RWPE1 (cell line): ENCODE results near the gene DNAH14.

Experiments used
- CTCF ChIA-PET: fragments of 350-600 bp; sonication (Branson Sonifier 250); formaldehyde crosslinking; extraction: SDS; loops from one replicate; lab custom pipeline; 2021; lab: Yijun Ruan, JAX
- POLR2A ChIA-PET: fragments of 400-600 bp; formaldehyde crosslinking; extraction: SDS; loops from one replicate; lab custom pipeline; 2020; ENCODE audit warnings: antibody characterized with exemption; ENCODE audit not compliant: low non-redundant PET; lab: Yijun Ruan, JAX
- DNase-seq: peaks from one replicate; pipeline ENCODE4 v3.0.0; 2012; ENCODE audit warnings: low spot score
- H3K27ac ChIP-seq: fragments of 450-650 bp; 2 replicates; pipeline ENCODE4 v1.5.1; 2017
- TF ChIP-seq, protein P1 (sequence below): fragments of 450-650 bp; conservative IDR thresholded peaks from 2 replicates; pipeline ENCODE4 v1.5.1; 2017; ENCODE audit warnings: low read depth, mild to moderate bottlenecking

Gene DNAH14

DNA sequence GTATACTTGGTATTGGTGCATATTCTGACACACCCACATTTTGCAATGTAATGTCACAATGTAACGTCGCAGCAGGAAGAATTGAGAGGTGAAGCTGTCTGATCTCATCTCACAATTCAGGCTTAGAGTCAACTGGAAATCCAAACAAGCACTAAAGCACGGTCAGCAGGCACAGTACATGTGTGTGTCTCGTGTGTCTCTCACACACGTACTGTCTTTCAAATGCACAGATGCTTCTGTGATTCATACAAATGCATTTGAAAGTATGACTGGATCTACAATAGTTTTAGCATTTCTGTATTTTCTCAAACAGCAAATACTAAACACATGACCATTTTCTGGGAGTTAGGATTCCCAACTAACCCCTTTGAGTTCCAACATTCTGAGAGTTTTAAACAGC is 471.5 kb downstream of the DNAH14 start:
- POLR2A ChIA-PET = no interaction called here

DNA sequence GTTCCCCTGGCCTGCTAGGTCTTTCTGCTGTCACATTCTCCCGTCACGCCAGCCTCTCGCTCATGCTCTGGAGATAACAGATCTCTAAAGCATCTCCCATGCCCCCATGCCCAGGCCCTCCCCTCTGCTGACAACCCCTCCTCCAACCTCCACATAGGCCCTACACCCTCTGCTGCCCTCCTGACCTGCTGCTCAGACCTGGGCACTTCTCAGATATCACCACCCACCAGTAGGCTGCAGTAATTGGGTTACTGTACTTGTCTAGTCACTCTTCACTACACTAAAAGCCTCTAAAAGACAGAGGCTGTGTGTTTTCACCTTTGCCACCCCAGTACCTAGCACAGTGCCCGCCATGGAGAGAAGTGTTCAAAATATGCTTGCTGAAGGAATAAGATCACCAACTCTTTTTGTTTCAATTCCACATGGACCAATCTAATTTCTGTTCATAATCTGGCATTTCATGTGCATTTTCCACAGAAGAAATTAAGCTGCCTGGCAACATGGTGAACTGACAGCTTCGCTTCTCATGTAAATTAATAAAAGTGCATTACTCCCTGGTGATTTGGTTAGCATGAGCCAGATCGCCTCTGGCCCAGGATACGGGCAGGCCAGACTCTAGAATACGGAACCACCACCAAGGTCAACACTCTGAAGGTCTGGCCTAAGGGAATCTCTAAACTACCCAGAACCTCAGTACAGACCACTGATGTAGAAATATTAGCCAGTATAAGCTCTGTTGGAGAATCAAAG is 477.7 kb downstream of the DNAH14 start:
- ChIA-PET POLR2A (no interaction called here), CTCF (interaction anchor here (0.9 kb wide), 1 partner anchor 68 kb away, joined by 3 read pairs; no protein-coding TSS in a partner anchor)
- no peak overlapping the region for H3K27ac ChIP-seq
- no peak for DNase-seq
- TF ChIP-seq, protein P1, sequence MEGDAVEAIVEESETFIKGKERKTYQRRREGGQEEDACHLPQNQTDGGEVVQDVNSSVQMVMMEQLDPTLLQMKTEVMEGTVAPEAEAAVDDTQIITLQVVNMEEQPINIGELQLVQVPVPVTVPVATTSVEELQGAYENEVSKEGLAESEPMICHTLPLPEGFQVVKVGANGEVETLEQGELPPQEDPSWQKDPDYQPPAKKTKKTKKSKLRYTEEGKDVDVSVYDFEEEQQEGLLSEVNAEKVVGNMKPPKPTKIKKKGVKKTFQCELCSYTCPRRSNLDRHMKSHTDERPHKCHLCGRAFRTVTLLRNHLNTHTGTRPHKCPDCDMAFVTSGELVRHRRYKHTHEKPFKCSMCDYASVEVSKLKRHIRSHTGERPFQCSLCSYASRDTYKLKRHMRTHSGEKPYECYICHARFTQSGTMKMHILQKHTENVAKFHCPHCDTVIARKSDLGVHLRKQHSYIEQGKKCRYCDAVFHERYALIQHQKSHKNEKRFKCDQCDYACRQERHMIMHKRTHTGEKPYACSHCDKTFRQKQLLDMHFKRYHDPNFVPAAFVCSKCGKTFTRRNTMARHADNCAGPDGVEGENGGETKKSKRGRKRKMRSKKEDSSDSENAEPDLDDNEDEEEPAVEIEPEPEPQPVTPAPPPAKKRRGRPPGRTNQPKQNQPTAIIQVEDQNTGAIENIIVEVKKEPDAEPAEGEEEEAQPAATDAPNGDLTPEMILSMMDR = no peak

More for the DNA sequence above, 471.5 kb downstream of the DNAH14 start:
- CTCF ChIA-PET = no interaction called here
- DNase-seq = no peak
- H3K27ac ChIP-seq = no peak overlapping the region
- TF ChIP-seq, protein P1 = no peak

DNA sequence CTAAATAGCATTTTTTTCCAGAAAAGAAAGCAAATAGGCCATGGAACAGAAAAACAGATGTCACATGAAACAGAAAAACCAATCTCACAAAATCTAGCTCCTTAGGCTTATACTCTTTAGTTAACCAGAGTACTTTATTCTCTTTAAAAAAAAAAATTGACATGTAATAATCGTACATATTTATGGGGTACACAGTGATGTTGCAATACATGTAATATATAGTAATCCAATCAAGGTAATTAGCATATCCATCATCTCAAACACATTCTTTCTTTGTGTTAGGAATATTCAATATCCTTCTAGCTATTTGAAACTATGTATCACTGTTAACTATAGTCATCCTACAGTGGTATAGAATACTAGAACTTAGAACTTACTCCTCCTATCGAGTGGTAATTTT is 478.3 kb downstream of the DNAH14 start:
- TF ChIP-seq, protein P1 = no peak
- H3K27ac ChIP-seq = no peak overlapping the region
- DNase-seq = no peak
- ChIA-PET CTCF (no interaction called here), POLR2A (no interaction called here)

DNA sequence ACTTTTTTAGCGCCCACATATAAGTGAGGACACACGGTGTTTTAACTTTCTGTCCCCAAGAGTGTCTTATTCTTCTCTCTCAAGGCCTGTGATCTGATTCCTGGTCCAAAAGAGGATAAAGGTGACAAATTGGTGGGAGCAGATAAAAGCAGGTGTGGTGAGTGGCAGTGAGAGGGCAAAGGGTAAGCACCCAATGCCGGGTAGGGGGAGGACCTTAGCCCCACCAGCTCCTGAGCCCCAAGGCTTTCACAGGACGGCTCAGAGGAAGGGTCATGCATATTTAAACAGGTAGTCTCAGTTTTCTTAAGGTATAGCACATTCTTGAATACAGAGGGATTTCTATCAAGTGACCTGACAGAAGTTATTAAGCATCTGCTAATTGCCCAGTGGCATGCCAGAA is 478.8 kb downstream of the DNAH14 start:
- no peak for DNase-seq
- POLR2A ChIA-PET = no interaction called here
- TF ChIP-seq, protein P1 = no peak
- CTCF ChIA-PET = no interaction called here
- no peak overlapping the region for H3K27ac ChIP-seq

DNA sequence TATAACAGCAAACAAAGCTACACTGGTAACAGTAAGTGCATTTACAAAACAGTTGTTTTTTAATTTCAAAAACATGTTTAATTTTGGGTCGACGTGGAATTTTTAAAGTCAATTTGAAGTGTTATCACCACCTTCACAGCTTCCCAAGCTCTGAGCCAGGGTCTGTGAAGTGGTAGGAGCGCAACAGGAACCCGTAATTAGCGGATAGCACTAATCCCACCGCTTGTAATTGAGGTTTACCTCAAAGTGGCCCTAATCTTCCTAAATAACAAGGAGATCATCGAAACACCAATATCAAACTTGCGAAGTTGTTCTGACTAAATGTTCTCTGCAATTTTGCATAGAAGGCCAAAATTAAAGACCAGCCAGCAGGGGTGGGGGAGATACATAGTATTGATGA is 479.6 kb downstream of the DNAH14 start:
- CTCF ChIA-PET = no interaction called here
- POLR2A ChIA-PET = no interaction called here
- TF ChIP-seq, protein P1 = no peak
- no peak for DNase-seq
- H3K27ac ChIP-seq = no peak overlapping the region

DNA sequence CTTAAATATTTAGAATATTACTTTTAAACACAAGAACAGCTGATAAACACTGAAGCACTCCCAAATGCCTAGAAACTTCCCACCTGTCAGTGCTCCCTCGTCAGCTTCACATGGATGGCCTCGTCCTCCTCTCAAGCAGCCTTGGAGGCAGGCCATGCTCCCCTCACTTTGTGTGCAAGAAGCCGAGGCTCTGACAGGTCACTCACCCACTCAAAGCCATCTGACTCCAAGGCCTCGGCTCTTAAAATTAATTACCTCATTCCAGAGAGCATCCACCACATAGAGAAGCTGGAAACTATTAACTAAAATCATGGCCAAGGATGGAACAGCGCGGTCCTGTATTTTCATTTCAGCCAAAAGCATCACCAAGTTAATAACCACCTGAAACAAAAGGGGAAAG is 480.6 kb downstream of the DNAH14 start:
- CTCF ChIA-PET = no interaction called here
- DNase-seq = no peak
- no peak overlapping the region for H3K27ac ChIP-seq
- POLR2A ChIA-PET = no interaction called here
- TF ChIP-seq, protein P1 = no peak
